Stimulated activated CD8-positive, alpha-beta memory T cell treated with anti-CD3 and anti-CD28 coated beads, Interleukin-7, amount 100 ng/mL, for 4 hours (primary cell): ENCODE measurements around the gene KARS1.
A peak's percentile ranks its signal among the peaks of the same experiment; 100 is the strongest.
"Not testable (repeated sequence)": the region's sequence is repeated elsewhere in the genome, so short reads cannot be mapped to it uniquely, and the experiment has no call there.

Source experiments
- DNase-seq, 2 donors: peaks; one replicate each; pipeline ENCODE4 v3.0.0-alpha.2; 2020; ENCODE audit warnings: low read depth in 2 of 2

The KARS1 gene

DNA sequence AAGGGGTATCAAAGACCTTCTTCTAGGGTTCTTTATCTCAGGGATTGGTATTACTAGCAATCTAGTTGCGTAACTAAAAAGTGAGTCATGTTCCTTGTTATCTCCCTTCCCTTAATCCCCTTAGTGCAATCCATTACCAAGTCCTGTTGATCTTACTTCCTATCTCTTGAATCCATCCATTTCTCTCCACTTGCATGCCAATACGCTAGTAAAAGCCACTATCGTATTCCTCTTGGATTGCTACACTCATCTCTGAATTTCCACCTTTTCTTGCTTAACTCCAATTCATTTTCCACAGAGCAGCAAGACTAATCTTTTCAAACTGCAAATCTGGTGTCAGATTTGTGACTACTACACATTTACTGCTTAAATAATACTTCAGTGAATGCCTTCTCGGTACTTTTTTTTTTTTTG lies 22.5 kb downstream of the KARS1 start:
- DNase-seq, result no peak

DNA sequence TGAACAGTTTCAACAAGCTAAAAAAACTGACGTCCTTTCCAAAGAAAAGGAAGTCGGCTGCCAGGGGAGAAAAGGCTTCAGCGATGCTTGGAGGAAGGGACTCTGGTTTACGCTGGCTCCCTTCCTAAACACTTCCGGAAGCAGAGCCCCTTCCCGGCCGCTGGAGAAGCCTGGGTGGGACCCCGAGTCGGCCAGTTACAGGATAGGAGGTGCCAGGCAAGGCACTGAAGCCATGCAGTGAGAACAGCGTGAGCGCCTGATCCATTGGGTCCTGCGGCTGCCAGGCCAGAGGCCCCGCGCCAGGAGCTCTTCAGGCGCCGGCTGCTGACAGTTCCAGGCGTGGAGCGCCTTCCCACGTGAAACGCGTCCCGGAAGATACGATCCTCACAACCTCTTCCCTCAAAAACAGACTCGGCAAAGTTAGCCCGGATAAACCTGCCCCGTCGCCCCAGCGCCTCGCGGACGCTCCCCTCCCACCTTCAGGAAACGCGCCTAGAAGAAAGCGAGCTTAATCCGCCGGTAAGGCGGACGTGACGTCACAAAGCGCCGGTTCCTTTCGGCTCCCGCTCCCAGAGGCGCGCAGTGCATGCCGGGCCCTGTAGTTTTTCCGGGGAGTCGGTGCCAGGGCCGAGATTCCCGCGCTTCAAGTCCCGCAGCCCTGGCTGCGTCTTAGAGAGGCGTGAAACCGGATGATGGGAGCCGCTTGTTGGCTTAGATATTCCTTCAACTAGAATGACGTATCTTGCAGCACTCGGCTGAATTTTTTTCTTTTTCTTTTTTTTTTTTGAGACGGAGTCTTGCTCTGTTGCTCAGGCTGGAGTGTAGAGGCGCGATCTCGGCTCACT lies 24.5 kb downstream of the KARS1 start, which contains the start of gene ADAT1:
ADAT1 (minus strand) TSS at position 521 of the 845 bp plus-strand sequence. CDS start 2,482 bp downstream, outside the sequence.
- DNase-seq, result peak; percentile 94 to 96

DNA sequence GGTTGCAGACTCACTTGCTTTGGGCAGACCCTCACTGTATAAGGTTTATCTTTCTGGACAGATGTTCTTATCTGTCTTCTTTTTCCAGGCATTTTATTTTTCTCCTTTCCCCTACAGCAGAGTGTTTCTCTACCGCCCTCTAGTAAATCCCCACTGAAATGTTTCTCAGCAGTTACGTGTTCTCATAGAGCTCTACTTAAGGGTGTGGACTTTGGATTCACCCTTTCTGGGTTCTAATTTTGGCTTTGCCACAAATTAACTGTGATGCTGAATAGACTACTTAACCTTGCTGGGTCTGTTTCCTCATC lies 26.3 kb downstream of the KARS1 start:
- DNase-seq, result no peak

DNA sequence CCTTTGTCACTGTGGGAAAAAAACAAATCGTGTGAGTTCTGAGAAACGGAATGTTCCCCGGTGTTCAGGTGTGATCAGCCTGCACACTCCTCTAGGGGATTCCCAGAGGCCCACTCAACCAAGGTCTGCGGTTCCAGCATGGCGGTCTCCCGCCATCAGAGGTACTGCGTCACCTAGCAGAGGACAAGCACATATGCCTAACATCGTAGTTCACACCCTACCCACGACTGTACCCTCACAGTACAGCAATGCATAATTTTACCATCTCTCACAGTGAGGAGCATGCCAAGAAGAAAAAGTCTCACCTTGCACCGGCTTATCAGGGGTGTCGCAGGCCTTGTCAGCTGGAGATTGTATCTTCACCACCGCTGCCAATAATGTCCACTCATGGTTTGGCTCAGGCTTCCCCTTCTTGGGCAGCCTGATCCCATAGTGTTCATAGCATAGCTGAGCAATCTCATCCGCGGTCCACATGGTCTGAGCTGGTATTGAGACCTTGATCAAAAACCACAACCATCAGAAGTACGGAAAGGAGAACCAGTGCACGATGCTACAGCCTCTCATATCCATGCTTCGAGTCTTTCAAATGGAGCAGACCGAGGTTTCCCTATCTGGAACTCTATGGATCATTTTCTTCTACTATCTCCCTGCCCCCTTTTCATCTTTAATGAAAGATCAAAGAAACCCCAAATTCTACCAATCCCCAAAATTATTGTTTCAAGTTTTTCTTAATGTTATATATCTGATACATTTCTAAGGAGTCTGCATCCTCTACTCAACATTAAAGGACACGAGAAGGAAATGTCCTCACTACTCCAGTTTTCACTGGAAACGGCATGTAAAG lies 26.9 kb downstream of the KARS1 start:
- DNase-seq, result peak; percentile 22 to 57

DNA sequence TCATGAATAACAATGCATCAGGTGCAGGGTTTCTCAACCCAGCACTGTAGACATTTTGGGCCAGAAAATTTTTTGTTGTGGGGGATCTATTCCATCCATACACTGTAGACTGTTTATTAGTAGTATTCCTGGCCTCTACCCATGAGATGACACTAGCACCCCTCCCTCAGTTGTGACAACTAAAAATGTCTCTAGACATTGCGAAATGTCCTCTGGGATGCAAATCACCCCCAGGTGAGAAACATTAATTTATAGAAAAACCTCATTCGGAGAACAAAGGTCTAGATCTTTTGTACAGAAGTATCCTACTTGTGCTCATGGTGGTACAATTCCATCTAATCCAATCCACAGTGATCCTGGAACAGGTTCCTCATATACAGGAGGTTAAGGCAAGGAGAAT lies 28.7 kb downstream of the KARS1 start:
- DNase-seq, result no peak

DNA sequence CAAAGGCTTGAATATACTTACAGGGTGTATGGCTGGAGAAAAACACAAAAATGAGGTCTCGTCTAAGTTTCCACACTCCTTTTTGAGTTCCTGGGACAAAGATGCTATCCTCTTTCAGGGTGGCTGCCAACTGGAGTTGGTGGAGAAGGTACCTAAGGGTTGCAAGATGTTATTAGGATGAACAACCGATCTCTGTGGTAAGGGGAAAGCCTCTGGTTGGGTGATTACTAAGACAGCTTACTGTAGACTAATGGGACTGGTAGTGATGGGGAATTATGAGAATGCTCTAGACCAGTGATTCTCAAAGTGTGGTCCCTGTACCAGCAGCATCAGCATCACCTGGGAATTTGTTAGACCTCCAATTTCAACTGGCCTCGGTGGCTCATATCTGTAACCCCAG lies 30.3 kb downstream of the KARS1 start:
- DNase-seq, result no peak

DNA sequence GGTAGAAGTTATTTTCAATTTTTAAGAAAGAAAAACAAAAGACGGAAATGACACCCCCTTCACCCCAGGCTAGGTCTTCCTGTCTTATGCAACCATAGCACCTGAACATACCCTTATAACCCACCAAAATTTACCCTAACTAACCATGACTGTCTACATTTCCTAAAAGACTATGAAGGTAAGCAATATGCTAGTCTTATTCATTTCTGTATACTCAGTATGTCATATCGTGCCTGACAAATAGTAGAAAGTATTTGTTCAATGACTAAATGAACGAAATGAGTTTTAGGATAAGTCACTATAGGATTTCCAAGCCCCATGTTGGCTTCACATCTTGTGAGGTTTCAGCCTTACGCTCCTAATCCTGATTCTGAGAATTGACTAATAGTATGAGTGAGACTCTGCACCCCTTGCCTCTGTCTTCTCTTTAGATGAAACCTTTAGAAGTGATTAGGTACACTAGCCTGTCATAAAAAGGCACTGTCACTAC lies 30.9 kb downstream of the KARS1 start:
- no peak for DNase-seq

DNA sequence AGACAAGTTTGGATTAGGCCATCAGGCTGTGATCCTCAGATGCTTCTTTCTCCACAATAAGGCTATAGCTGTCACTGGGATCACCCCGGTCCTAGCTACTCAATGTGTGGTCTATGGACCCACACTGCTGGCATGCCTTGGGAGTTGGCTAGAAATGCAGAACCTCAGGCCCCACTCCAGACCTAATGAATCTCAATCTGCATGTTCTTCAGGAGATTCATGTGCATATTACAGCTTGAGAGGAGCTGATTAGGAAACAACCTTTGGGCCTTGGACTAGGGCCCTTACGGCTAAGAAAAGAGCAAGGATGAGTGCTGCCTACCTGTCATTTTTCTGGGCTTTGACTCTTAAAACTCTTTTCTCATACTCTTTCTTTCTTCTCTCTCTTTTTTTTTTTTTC lies 31.8 kb downstream of the KARS1 start:
- DNase-seq, result no peak

DNA sequence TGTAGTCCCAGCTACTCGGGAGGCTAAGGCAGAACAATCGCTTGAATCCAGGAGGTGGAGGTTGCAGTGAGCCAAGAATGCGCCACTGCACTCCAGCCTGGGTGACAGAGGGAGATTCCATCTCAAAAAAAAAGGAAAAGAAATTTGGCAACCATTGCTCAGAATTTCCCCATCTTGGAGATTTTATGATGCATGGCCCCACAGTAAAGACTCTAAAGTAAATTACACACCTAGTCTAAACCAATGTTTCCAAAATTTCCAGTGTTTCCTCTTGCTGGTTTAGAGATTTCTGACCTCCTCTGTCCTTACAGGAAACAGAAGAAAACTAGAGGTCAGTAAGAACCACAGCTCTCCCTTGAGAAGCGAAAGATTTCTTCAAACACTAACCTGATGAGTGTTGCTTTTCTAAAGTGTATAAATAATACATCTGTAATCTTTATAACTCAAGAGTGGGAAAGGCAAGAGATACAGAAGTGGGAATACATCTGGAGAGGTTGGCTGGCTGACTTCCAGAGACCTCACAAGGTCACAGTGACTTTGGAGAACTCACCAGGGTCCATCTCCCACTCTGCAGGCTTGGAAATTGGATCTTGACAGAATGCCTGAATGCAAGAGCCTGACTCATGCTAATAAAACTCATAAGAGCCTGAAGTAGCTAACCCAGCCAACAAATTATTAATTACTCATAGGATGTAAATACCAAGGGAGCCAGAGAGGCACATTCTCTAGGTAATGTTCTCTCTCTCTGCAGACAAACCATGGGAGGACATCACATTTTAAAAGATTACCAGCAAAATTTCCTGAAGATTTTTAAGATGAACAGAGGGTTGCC lies 33.2 kb downstream of the KARS1 start:
- DNase-seq, result no peak

DNA sequence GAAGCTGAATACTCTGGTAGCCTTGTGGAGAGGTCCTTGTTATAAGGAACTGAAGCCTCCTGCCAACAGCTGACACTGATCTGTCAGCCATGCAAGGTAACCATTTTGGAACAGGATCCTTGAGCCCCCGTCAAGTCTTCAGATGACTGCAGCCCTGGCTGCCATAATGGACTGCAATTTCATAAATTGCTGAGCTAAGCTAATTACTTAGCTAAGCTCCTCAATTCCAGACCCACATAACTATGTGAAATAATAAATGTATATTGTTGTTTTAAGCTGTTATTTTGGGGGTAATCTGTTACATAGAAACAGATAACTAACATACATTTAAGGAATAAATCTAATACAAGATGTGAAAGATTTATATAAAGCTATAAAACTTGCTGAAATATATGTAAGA lies 41.0 kb downstream of the KARS1 start:
- no peak for DNase-seq

DNA sequence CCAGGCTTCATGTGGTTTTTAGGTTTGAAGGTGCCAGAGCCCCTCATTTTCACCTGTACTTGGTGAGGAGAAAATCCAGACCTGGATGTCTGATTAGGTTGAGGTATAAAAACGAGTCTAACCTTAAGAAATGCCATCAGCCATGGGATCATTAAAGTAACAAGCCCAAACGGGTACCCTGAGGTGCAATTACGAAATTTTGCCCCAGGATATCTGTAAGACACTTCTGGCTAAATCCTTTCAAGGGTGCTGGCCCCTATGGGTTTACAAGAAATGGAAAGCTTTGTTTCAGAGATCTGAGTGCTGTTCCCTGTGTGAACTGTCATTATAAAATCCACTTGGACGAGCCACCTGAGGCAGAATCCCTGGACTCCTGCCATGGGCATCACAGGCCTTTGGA lies 44.2 kb downstream of the KARS1 start:
- no peak for DNase-seq

DNA sequence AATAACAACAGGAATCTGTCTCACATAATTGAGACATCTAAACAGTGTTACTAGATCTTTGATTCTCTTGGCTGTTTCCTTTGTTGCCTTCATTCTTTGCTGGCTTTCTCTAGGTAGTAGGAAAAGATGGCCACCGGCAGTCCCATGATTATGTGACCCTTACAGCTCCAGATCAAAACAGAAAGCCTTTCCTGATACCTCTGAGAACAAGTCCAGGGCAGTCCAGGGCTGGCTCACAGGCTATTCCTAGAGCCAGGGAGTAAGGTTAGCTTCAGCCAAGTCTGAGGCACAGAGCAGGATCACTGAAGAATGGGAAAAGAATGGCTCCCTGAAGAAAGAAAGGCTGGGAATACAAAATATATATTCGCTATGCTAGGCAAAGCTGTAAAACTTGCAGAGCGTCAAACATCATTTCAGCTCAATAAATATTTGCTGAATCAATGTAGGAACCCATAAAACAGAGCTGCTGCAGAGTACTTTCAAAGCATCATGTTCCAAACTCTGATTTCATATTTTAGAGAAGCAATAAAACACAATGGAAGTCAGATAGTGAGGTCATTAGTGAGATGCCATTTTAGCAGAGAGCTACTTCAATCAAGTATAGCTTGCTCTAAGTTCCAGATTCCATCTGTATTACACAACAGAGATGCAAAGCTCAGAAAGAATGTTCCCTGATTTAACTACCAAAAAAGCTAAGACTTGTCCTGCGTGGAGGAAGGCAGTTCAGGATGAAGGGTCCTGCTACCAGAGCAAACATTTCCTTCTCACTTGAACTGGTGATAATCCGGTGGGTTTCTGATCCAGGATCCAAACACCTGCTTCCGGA lies 47.8 kb downstream of the KARS1 start:
- no peak for DNase-seq

DNA sequence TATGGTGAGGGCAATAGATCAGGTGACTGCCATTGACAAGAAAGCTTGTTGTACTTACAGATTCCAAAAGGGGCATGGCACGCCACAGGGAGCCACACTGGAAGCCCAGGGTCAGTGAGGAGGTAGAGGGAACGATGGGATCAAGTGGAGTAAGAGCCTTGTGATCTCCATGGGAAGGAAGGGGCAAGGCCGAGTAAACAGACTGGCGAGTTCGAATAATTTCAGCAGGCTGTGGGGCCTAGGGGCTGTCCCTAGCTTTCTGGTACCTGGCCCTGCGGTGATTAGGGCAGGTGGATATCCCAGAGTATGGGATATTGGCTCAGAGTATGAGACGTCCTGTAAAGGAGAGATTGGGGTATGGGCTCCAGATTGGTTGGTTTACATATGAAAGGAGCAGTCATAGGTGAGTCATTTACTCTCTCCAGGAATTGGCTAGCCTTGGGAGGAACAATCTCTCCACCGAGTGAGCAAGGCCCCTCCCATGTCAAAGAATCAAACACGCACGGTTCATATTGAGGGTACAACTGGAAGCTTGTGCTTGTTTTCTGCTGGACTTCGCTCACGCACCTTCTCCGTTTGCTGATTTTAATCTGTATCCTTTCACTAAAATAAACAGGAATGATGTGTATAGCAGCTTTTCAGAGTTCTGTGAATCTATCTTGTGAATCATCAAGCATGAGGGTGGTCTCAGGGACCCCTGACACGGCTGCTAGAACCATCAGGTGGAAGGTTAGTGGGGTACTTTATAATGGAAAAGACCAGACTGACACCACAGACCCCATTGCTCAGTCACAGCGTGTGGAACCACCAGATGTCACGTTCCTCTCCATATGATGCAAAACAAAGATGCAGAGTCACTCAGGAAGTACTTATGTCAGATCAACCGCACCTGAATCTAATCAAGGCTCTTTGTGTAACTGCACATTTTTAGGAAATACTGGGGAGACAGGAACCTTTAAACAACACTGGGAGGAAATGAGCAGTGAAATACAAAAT lies 53.3 kb downstream of the KARS1 start:
- DNase-seq, result no peak

DNA sequence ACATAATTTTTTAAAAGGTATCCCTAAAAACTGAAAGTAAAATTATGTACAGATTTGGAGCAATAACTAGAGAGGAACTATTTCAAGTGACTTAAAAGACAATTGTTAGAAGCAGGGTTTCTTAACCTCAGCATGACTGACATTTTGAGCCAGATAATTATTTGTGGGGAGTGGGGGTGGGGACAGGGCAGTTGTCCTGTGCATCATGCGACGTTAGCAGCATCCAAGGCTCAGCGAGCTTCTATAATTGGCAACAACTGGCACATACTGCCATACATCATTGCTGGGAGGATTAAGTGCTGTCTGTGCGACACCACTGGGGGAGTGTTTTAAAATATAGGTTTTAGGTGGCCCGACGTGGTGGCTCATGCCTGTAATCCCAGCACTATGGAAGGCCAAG lies 54.2 kb downstream of the KARS1 start:
- DNase-seq, result no peak

DNA sequence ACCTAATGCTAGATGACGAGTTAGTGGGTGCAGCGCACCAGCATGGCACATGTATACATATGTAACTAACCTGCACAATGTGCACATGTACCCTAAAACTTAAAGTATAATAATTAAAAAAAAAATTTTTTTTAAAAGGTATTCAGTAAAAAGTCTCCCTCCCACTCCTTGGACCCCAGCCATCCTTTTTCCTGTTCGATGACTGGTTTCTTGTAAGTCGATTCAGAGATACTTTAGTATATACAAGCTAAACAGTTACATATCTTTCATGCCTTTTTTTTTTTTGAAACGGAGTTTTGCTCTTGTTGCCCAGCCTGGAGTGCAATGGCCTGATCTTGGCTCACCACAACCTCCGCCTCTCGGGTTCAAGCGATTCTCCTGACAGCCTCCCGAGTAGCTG lies 55.5 kb downstream of the KARS1 start:
- not testable (repeated sequence) for DNase-seq

DNA sequence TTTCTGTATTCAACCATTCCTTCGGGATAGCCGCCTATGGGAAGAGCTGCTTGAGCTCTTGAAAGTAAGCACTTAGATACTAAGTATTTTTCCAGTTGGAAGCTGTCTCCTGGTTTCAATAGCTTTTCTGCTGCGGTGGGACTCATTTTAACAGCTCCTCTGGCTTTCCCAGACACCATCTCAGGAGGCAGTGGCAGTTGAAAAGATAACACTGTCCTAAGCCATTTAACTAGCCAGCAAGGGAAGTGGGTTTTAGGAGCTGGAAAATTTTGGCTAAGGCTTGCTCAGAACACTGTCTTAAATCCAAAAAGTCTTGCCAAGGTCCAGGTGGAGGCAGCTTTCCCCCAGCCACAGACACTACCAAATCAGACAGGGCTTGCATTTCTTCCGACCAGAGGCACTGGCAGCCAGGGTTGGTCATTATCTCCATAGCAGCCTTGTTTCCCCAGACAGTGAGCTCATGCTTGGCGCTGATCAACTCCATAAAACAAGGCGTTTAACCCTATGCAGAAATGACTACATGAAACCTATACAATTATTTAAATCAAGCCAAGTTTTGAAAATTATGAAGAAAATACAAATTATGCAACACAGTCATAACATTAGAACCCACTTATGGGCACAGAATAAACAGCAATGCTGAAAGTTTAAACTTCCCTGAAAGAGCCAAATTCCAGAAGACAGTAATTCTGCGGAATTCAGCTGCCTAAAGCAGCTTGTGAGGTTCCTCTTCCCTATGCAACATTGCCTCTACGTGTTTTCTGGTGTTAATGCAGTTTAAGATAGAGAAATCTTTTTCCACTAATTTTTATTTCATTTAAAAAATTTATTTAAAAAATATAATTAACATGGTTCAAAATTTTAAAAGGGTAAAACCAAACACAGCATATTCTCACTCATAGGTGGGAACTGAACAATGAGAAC lies 56.3 kb downstream of the KARS1 start:
- no peak for DNase-seq

DNA sequence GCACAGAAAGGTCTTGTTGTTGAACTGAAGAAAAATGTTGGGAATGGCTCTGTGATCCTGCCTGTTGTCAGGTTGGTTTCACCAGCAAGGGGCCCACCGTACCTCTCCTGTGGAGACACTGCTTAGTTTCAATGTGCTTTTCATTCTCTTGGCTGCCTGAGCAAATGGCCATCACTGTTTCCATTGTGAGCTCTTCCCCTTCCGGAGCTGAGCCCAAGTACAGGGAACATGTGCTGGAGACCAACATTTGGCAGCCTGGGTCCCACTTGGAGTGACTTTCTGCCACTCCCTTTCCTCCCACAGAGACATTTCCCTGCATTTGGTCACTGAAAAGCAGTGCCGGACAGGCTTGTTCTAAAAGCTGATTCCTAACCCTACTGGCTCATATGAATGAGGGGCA lies 58.2 kb downstream of the KARS1 start:
- no peak for DNase-seq

DNA sequence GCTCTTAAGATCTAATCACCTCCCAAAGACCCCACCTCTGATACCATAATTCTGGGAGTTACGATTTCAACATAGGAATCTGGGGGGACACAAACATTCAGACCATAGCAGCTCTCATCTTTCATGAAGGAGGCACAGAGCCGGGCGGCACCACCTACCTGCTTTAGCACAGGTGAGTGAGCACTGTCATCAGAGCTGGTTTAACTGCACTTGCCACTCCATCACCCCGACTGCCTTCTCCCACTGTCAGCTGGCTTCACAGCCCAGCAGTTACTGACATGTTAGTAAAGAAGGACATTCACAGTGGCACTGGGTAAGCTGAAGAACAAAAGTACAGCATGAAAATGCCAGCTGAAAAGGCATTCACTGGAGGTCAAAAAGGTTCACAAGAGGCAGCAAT lies 58.7 kb downstream of the KARS1 start:
- DNase-seq, result no peak

DNA sequence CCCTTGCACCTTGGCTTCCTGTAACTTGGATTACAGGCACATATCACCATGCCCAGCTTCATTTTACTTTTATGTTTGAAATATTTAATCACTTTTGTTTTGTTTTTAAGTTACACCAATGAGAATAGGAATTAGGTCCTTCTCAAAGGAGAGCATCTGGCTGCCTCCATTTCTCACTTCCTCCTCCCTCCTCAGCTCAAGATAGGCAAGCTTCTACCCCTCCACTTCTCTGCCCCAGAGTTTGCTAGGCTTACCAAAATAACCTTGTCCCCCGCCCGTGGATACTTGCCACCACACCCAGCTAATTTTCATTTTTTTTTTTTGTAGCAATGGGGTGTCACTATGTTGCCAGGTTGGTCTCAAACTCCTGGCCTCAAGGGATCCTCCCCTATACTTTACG lies 63.4 kb downstream of the KARS1 start:
- DNase-seq, result no peak
